Ovary (tissue), 9 donors: Measurements from ENCODE around the gene STK38. TPM values are rescaled to one million over a fixed set of nuclear protein-coding genes. Genes with fewer than 3 reads are reported as not detected.

Source experiments
- DNase-seq, 5 donors: peaks; one replicate each; pipeline ENCODE4 v3.0.0-alpha.2; 2019 to 2020
- H3K27ac ChIP-seq, 2 donors: fragments of 200-600 bp; one replicate each; pipeline versions ENCODE4 v1.5.1 to v1.8.0; 2019 to 2022
- H3K27me3 ChIP-seq: fragments of 200-600 bp; one replicate; pipeline ENCODE4 v1.8.0; 2022
- H3K36me3 ChIP-seq: fragments of 200-600 bp; sonication (generic); one replicate; pipeline ENCODE4 v1.5.1; 2019
- H3K4me1 ChIP-seq: one replicate; pipeline ENCODE4 v1.8.1; 2013; ENCODE audit warnings: mild to moderate bottlenecking, moderate library complexity; ENCODE audit not compliant: insufficient read depth
- H3K4me3 ChIP-seq: fragments of 200-600 bp; sonication (generic); one replicate; pipeline ENCODE4 v1.5.1; 2017
- H3K9me3 ChIP-seq, 2 donors: fragments of 200-600 bp in 1 of 2; sonication (generic) in 1 of 2; one replicate each; pipeline versions ENCODE4 v1.5.1 to v1.8.1; 2013 to 2019; ENCODE audit warnings: mild to moderate bottlenecking in 1 of 2, moderate library complexity in 1 of 2
- CTCF ChIP-seq, 3 donors: fragments of 450-650 bp in 2 of 3; fragments of 200-600 bp in 1 of 3; IDR thresholded peaks; one replicate each; pipeline versions ENCODE4 v1.5.1 to v1.8.0; 2016 to 2022; ENCODE audit warnings: antibody characterized with exemption in 3 of 3, mild to moderate bottlenecking in 1 of 3
- EP300 ChIP-seq: sonication (generic); formaldehyde crosslinking; IDR thresholded peaks from one replicate; pipeline ENCODE4 v1.6.1; 2017; ENCODE audit warnings: antibody characterized with exemption
- POLR2A ChIP-seq: fragments of 450-650 bp; IDR thresholded peaks from one replicate; pipeline ENCODE4 v1.6.1; 2017; ENCODE audit warnings: antibody characterized with exemption, mild to moderate bottlenecking, moderate library complexity
- WGBS, 3 donors: extraction: QIAGEN DNeasy Blood & Tissue Kit in 1 of 3; methylation state at CpG; one replicate each; pipeline versions ENCODE4 v1.1.5 to v1.1.7; 2013 to 2017; 5-methylcytosine and 5-hydroxymethylcytosine counted together
- intact Hi-C, 4 donors: fragments of 100-400 bp; cut with DNase I; formaldehyde crosslinking; loops; one replicate each; pipeline versions ENCODE4 v1.11.0 to v1.15.1; 2022 to 2023
- polyA plus RNA-seq, 2 donors: library from polyadenylated mRNA; stranded (reverse); fragments of 200-250 nt in 1 of 2; fragments of 350-450 nt in 1 of 2; fragmentation: Illumina TruSeq in 1 of 2; extraction: RNeasy Lipid Tissue Mini Kit (QIAGEN cat#74804) in 1 of 2; gene quantifications; one replicate each; pipeline ENCODE4 v1.2.3, GENCODE V29; 2013 to 2014
- total RNA-seq, 7 donors: library from RNA; depleted of rRNA in 2 of 7; stranded (reverse); fragments of >200 nt in 2 of 7; fragmentation: NEBNext Ultra II Directional in 3 of 7; extraction: Animal tissue kit (Norgen Biotek cat#: 25700) in 3 of 7; gene quantifications; one replicate each; pipeline versions ENCODE4 v1.1.0 to v1.2.4, GENCODE V29; 2016 to 2023
- donor health status: DM: no; HTN: no; CAD: no; lungs with moderate emphysema.
- donor health status: DM: no; HTN: no; CAD: no.
- donor health status: Bipolar disorder and iron deficiency.
- donor health status: DM: yes; HTN: yes; CAD: no.
- donor health status: DM: no; HTN: no; CAD: no.
- donor health status: DM: yes; HTN: yes; CAD: no.

Gene STK38
- total and polyA plus RNA-seq, 9 donors = 8.9 to 35.4 (median 15.5) TPM

- H3K27me3 ChIP-seq = no peaks in the 10 kb centered on the region
- no peaks in the 10 kb centered on the region for H3K9me3 ChIP-seq
- H3K27ac ChIP-seq = no peak overlapping the region
- H3K36me3 ChIP-seq = no peaks in the 10 kb centered on the region
- no peak overlapping the region for H3K4me3 ChIP-seq
- intact Hi-C loops = no loop called here
- DNase-seq = no peak
- TF ChIP-seq EP300 = no peak
- no peak for TF ChIP-seq POLR2A
- TF ChIP-seq CTCF (IDR thresholded peaks at IDR 0.05) = no peak
- WGBS, 3 donors = 92 to 96% (median 92%) methylated on average over 8 of the region's 8 CpGs
- no peaks in the 10 kb centered on the region for H3K4me1 ChIP-seq
These were observed 32.5 kb downstream of the STK38 start for GRCh38 chr6:36514554-36515456.

- no peaks in the 10 kb centered on the region for H3K4me1 ChIP-seq
These were observed 36.9 kb downstream of the STK38 start for GRCh38 chr6:36510365-36510764.

GRCh38 chr6:36508532-36508931, 38.7 kb downstream of the STK38 start:
- no peak for TF ChIP-seq CTCF (IDR thresholded peaks at IDR 0.05)
- TF ChIP-seq POLR2A = no peak
- no peak for TF ChIP-seq EP300
- H3K4me3 ChIP-seq = no peak overlapping the region
- H3K27me3 ChIP-seq = no peaks in the 10 kb centered on the region
- 79 to 88% (median 80%) methylated on average over 10 of the region's 10 CpGs for WGBS, 3 donors
- H3K36me3 ChIP-seq = no peaks in the 10 kb centered on the region
- H3K9me3 ChIP-seq = no peaks in the 10 kb centered on the region
- no peaks in the 10 kb centered on the region for H3K4me1 ChIP-seq
- intact Hi-C loops = no loop called here
- no peak overlapping the region for H3K27ac ChIP-seq
- no peak for DNase-seq

More at GRCh38 chr6:36510365-36510764, 36.9 kb downstream of the STK38 start:
- intact Hi-C loops = no loop called here
- Histone ChIP-seq H3K4me3 (no peak overlapping the region), H3K9me3 (no peaks in the 10 kb centered on the region), H3K27me3 (no peaks in the 10 kb centered on the region), H3K36me3 (no peaks in the 10 kb centered on the region), H3K27ac (no peak overlapping the region)
- TF ChIP-seq EP300 = no peak
- TF ChIP-seq POLR2A = no peak
- 97 to 98% (median 97%) methylated on average over 3 of the region's 3 CpGs for WGBS, 3 donors
- no peak for DNase-seq

GRCh38 chr6:36506611-36507010, 40.7 kb downstream of the STK38 start:
- no peaks in the 10 kb centered on the region for H3K4me1 ChIP-seq
- H3K36me3 ChIP-seq = no peaks in the 10 kb centered on the region
- H3K9me3 ChIP-seq = no peaks in the 10 kb centered on the region
- H3K27me3 ChIP-seq = no peaks in the 10 kb centered on the region
- WGBS, 3 donors = 61 to 79% (median 72%) methylated on average over 2 of the region's 2 CpGs
- intact Hi-C loops = no loop called here
- H3K27ac ChIP-seq = no peak overlapping the region
- no peak for DNase-seq
- no peak overlapping the region for H3K4me3 ChIP-seq
- no peak for TF ChIP-seq CTCF (IDR thresholded peaks at IDR 0.05)
- no peak for TF ChIP-seq EP300
- TF ChIP-seq POLR2A = no peak
